GM12874 (cell line): ENCODE results near the gene DIS3L2.

Experiments
- TF ChIP-seq, protein P1 (sequence below): IDR thresholded peaks from 2 replicates; pipeline ENCODE4 v1.5.1; 2011; ENCODE audit warnings: low read depth, mild to moderate bottlenecking, control low read depth, low read length, moderate library complexity; ENCODE audit not compliant: insufficient read depth

The DIS3L2 gene

DNA sequence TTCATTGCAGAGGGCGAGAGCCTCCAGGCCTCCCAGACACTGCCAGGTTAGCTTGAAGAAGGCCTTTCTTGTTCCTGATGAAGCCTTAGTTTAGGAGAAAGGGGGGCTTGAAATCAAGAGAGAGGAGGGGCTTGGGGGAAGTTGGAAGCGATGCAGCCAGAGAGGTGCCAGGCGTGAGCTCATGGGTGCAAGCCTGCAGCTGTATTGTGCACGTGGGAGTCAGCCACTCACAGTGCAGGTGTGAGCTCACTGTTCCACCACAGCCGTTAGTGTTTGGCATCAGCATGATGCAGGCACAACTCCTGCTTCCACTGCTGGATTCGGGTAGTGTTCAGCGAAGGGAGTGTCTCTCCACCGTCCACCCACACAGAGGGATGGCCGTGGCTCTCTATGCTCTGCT, 348.6 kb downstream of the DIS3L2 start:
- TF ChIP-seq, protein P1, sequence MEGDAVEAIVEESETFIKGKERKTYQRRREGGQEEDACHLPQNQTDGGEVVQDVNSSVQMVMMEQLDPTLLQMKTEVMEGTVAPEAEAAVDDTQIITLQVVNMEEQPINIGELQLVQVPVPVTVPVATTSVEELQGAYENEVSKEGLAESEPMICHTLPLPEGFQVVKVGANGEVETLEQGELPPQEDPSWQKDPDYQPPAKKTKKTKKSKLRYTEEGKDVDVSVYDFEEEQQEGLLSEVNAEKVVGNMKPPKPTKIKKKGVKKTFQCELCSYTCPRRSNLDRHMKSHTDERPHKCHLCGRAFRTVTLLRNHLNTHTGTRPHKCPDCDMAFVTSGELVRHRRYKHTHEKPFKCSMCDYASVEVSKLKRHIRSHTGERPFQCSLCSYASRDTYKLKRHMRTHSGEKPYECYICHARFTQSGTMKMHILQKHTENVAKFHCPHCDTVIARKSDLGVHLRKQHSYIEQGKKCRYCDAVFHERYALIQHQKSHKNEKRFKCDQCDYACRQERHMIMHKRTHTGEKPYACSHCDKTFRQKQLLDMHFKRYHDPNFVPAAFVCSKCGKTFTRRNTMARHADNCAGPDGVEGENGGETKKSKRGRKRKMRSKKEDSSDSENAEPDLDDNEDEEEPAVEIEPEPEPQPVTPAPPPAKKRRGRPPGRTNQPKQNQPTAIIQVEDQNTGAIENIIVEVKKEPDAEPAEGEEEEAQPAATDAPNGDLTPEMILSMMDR = no peak

- TF ChIP-seq, protein P1 = no peak
Observed at GRCh38 chr2:232310696-232311095, 349.2 kb downstream of the DIS3L2 start.

- TF ChIP-seq, protein P1 = peak; percentile 33; the same call in 1 of the 2 replicates
Observed at GRCh38 chr2:232315049-232315922, 353.8 kb downstream of the DIS3L2 start.

DNA sequence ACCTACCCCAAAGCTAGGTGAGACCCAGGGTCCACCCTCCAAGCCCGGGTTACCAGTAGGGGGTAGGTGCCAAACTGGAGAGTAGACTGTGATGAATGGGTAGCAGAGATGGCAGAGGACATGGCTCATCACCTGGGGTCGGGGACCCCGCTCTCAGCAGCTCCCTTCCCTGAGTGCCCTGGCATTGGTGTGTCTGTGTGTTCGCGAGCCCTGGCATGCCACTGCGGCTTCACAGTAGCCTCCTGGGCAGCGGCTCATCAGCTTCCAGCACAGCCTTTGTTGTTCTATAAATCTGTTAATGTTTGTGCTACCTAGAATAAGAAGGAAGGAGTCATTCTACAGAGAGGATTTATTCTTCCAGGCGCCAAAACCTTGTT, 354.4 kb downstream of the DIS3L2 start:
- TF ChIP-seq, protein P1 = no peak

DNA sequence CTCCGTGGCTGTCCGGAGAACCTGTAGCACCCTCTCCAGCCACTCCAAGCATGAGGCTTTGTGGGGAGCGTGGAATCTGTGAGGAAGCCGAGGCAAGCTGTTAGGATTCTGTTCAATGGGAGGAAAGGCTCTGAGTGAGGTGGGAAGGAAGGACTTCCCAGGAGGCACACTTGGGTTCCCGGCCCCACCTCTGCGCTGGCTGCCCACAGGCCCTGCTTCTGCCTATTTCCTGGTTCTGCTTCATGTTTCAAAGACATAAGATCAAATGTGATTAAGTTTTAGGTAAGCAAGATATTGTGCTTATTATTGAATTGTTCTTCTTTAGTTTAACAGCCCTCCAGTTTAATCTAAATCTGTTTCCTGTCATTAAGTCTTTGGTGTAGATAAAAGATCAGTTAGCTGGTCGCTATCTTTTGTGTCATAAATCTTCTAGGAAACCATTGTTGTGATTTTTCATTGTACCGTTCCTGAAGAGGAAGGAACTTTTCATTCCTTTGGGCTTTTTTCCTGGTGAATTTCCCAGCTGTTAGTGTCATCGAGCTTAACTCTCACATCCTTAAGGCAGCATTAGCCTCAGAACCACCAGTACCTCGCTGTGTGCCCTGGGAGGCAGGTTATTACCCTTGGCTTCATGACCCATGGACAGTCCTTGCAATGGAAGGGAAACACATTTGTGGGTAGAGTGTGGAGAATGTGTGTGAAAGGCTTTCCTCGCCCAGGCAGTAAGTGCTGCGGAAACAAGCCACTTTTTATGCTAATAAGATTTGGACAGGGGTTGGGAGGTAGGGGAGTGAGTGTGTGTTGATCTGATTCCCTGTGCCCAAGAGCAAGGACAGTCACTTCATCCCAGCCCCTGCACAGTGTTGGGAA, 355.2 kb downstream of the DIS3L2 start:
- TF ChIP-seq, protein P1 = no peak

DNA sequence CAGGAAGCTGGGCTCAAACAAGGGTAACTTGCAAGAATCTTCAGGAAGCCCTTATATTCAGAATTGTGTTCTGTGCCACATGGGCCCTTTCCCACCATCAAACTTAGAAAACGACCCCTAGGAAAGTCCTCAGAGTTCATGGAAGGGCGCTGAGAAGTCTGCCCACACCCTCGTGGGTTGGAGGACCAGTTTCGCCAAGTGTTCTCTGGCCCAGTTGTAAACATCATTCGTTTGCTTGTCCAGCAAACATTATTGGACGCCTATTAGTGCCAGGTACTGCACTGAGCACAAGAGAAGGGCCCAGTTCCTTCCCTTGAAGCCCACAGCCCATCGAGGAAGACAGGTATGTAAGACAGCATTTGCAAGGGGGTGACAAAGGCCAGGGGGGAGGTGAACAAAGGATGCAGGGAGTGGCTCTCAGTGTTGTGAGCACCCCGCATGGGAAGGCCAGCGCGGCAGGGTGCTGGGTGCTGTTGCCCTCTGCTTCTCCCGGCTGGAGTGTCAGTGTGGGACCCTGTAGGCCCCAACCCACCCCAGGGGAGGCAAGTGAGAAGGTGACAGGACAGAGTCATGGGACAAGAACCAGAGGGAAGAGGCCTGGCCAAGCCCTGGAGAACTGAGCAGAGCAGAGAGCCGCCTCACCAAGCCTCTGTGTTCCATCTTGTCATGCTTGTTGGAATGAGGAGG, 356.8 kb downstream of the DIS3L2 start:
- TF ChIP-seq, protein P1 = no peak
